GM23338 (cell line): Measurements from ENCODE around the gene FNDC3A. TPM values are rescaled to one million over a fixed set of nuclear protein-coding genes. Genes with fewer than 3 reads are reported as not detected.

ENCODE experiments used
- ATAC-seq: fragments of 200-7000 bp; cut with Tn5 transposase; 3 replicates; pipeline ENCODE4 v1.9.1; 2020
- DNase-seq: peaks from one replicate; pipeline ENCODE4 v3.0.0-alpha.2; 2015; ENCODE audit warnings: low spot score
- H2AFZ ChIP-seq: fragments of 200-600 bp; sonication (generic); 2 replicates; pipeline ENCODE4 v1.8.0; 2016; ENCODE audit warnings: antibody characterized with exemption, mild to moderate bottlenecking, moderate library complexity
- H3F3A ChIP-seq: fragments of 200-600 bp; sonication (generic); replicated peaks from 2 replicates; pipeline ENCODE4 v1.8.0; 2017; ENCODE audit warnings: antibody characterized with exemption, mixed run types, low read depth
- H3K27ac ChIP-seq: fragments of 200-600 bp; sonication (generic); 2 replicates; pipeline ENCODE4 v1.6.1; 2016; ENCODE audit warnings: low read depth
- H3K27me3 ChIP-seq: fragments of 200-600 bp; sonication (generic); 2 replicates; pipeline ENCODE4 v1.8.0; 2016; ENCODE audit warnings: mild to moderate bottlenecking, mixed run types, moderate library complexity; ENCODE audit not compliant: insufficient read depth
- H3K36me3 ChIP-seq: fragments of 200-600 bp; sonication (generic); 2 replicates; pipeline ENCODE4 v1.8.0; 2016; ENCODE audit warnings: mild to moderate bottlenecking; ENCODE audit not compliant: insufficient read depth
- H3K4me1 ChIP-seq: fragments of 200-600 bp; sonication (generic); 2 replicates; pipeline ENCODE4 v1.8.0; 2016; ENCODE audit warnings: mild to moderate bottlenecking, moderate library complexity; ENCODE audit not compliant: insufficient read depth
- H3K4me2 ChIP-seq: fragments of 200-600 bp; sonication (generic); 2 replicates; pipeline ENCODE4 v1.7.1; 2017; ENCODE audit warnings: mixed run types
- H3K4me3 ChIP-seq: fragments of 200-600 bp; sonication (generic); 2 replicates; pipeline ENCODE4 v1.6.1; 2016; ENCODE audit warnings: mixed run types
- H3K79me2 ChIP-seq: fragments of 200-600 bp; sonication (generic); replicated peaks from 2 replicates; pipeline ENCODE4 v1.8.0; 2017; ENCODE audit warnings: mild to moderate bottlenecking; ENCODE audit not compliant: insufficient read depth
- H3K9me2 ChIP-seq: fragments of 200-600 bp; sonication (generic); 2 replicates; pipeline ENCODE4 v1.8.0; 2017; ENCODE audit not compliant: insufficient read depth
- H4K20me1 ChIP-seq: fragments of 200-600 bp; sonication (generic); replicated peaks from 2 replicates; pipeline ENCODE4 v1.8.0; 2017; ENCODE audit warnings: mild to moderate bottlenecking; ENCODE audit not compliant: insufficient read depth
- H3K27ac Mint-ChIP-seq: 2 replicates; pipeline ENCODE4 v1.8.0; 2020; ENCODE audit warnings: inconsistent platforms, mild to moderate bottlenecking, moderate library complexity, mixed read lengths
- H3K27me3 Mint-ChIP-seq: 3 replicates; pipeline ENCODE4 v1.8.0; 2022; ENCODE audit warnings: low read depth, mild to moderate bottlenecking, moderate library complexity, mixed read lengths, inconsistent platforms; ENCODE audit not compliant: insufficient read depth, poor library complexity
- H3K36me3 Mint-ChIP-seq: 3 replicates; pipeline ENCODE4 v1.8.0; 2021; ENCODE audit warnings: low read depth, mild to moderate bottlenecking, inconsistent platforms, moderate library complexity, mixed read lengths
- H3K4me1 Mint-ChIP-seq: 3 replicates; pipeline ENCODE4 v1.8.0; 2020; ENCODE audit warnings: mild to moderate bottlenecking, inconsistent platforms, mixed read lengths
- H3K4me3 Mint-ChIP-seq: 3 replicates; pipeline ENCODE4 v1.8.0; 2021; ENCODE audit warnings: moderate library complexity, mild to moderate bottlenecking, inconsistent platforms, mixed read lengths
- H3K9me3 Mint-ChIP-seq: 3 replicates; pipeline ENCODE4 v1.8.0; 2020; ENCODE audit warnings: moderate library complexity, mild to moderate bottlenecking, inconsistent platforms, mixed read lengths
- CREB1 ChIP-seq: fragments of 250-450 bp; sonication (Bioruptor Pico); IDR thresholded peaks from 2 replicates; pipeline ENCODE4 v1.5.0; 2020; ENCODE audit warnings: low read depth, mild to moderate bottlenecking, moderate library complexity
- EZH2phosphoT487 ChIP-seq: fragments of 200-600 bp; sonication (generic); IDR thresholded peaks from one replicate; pipeline ENCODE4 v1.8.1; 2018; ENCODE audit warnings: antibody characterized with exemption; ENCODE audit not compliant: unreplicated experiment
- JUNB ChIP-seq: IDR thresholded peaks from one replicate; pipeline ENCODE4 v1.6.1; 2016; ENCODE audit warnings: antibody characterized with exemption; ENCODE audit not compliant: unreplicated experiment
- NANOG ChIP-seq: IDR thresholded peaks from 2 replicates; pipeline ENCODE4 v1.6.1; 2016; ENCODE audit warnings: antibody characterized with exemption, borderline replicate concordance
- STAT1 ChIP-seq: IDR thresholded peaks from one replicate; pipeline ENCODE4 v1.6.1; 2016; ENCODE audit warnings: antibody characterized with exemption; ENCODE audit not compliant: unreplicated experiment
- ZNF331 ChIP-seq: fragments of 250-450 bp; sonication (Bioruptor Pico); IDR thresholded peaks from 2 replicates; pipeline ENCODE4 v1.5.0; 2020; ENCODE audit warnings: low read depth, mild to moderate bottlenecking, moderate library complexity
- polyA plus RNA-seq: library from polyadenylated mRNA; unstranded; fragments of >200 nt; fragmentation: Nextera tagmentation; extraction: Ambion mirVana; gene quantifications from 2 replicates; pipeline ENCODE4 v1.2.1, GENCODE V29; 2016
- total RNA-seq: library from RNA; depleted of rRNA; stranded (reverse); fragments of >200 nt; shearing (Covaris generic); gene quantifications from 2 replicates; pipeline ENCODE4 v1.2.3, GENCODE V29; 2014
- TF ChIP-seq, protein P1 (sequence below), 2 experiments: fragments of 200-600 bp in 1 of 2; sonication (generic) in 1 of 2; conservative IDR thresholded peaks; 2 replicates each; pipeline versions ENCODE4 v1.5.1 to v1.6.1; 2016 to 2017; ENCODE audit warnings: antibody characterized with exemption in 2 of 2, low read depth in 2 of 2, mild to moderate bottlenecking in 2 of 2, moderate library complexity in 1 of 2
- TF ChIP-seq, protein P2 (sequence below): IDR thresholded peaks from one replicate; pipeline ENCODE4 v1.6.1; 2018; ENCODE audit warnings: antibody characterized with exemption; ENCODE audit not compliant: unreplicated experiment

Gene FNDC3A
- total and polyA plus RNA-seq, 2 experiments from 2014 or later, result 10.3 to 31.1 TPM

DNA sequence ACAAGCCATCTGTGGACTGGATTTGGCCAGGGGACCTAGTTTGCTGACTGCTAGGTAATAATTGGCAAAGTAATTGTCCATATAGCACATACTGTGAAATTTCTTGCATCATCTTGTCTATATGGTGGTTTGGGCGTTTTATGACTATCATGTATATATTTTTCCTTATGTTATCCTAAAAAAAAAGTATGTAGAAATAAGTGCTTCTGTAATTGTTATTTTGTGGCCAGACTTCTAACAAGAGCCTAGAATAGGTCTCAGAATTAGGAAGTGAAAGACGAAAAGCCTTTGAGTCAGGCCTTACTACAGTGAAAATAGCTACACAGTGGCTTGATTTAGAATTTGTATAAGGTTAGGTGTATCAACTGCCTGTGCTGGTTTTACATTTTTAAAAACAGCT, 4.2 kb downstream of the FNDC3A start:
- Histone ChIP-seq H3K4me3 (peak overlapping the region; percentile 81; the same call in 1 of the 2 replicates), H3K4me1 (peaks cover 48% of the 10 kb centered on the region), H2AFZ (no peak overlapping the region), H3K4me2 (peak overlapping the region; percentile 90), H3F3A (no peaks in the 10 kb centered on the region; the same call in 1 of the 2 replicates), H3K36me3 (no peaks in the 10 kb centered on the region), H3K27me3 (no peaks in the 10 kb centered on the region), H3K27ac (peak overlapping the region; percentile 77), H3K79me2 (peaks cover 79% of the 10 kb centered on the region), H4K20me1 (no peaks in the 10 kb centered on the region; the same call in 1 of the 2 replicates), H3K9me2 (no peaks in the 10 kb centered on the region)
- H3K9me3 Mint-ChIP-seq, result no peaks in the 10 kb centered on the region
- H3K27ac Mint-ChIP-seq, result peak overlapping the region; percentile 51; the same call in 1 of the 2 replicates
- no peaks in the 10 kb centered on the region; the same call in 2 of the 3 replicates for H3K36me3 Mint-ChIP-seq
- H3K4me1 Mint-ChIP-seq, result peaks cover 39% of the 10 kb centered on the region
- H3K27me3 Mint-ChIP-seq, result peaks cover 4% of the 10 kb centered on the region
- DNase-seq, result no peak
- peak overlapping the region; percentile 20; the same call in 1 of the 3 replicates for H3K4me3 Mint-ChIP-seq
- ATAC-seq, result no peak
- TF ChIP-seq, protein P1, sequence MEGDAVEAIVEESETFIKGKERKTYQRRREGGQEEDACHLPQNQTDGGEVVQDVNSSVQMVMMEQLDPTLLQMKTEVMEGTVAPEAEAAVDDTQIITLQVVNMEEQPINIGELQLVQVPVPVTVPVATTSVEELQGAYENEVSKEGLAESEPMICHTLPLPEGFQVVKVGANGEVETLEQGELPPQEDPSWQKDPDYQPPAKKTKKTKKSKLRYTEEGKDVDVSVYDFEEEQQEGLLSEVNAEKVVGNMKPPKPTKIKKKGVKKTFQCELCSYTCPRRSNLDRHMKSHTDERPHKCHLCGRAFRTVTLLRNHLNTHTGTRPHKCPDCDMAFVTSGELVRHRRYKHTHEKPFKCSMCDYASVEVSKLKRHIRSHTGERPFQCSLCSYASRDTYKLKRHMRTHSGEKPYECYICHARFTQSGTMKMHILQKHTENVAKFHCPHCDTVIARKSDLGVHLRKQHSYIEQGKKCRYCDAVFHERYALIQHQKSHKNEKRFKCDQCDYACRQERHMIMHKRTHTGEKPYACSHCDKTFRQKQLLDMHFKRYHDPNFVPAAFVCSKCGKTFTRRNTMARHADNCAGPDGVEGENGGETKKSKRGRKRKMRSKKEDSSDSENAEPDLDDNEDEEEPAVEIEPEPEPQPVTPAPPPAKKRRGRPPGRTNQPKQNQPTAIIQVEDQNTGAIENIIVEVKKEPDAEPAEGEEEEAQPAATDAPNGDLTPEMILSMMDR (conservative IDR thresholded peaks at IDR 0.05; ENCODE audit: low read depth in 2 of 2), result no peak
- no peak for TF ChIP-seq ZNF331 (CRISPR knock-in tag)
- no peak for TF ChIP-seq JUNB
- TF ChIP-seq, protein P2, sequence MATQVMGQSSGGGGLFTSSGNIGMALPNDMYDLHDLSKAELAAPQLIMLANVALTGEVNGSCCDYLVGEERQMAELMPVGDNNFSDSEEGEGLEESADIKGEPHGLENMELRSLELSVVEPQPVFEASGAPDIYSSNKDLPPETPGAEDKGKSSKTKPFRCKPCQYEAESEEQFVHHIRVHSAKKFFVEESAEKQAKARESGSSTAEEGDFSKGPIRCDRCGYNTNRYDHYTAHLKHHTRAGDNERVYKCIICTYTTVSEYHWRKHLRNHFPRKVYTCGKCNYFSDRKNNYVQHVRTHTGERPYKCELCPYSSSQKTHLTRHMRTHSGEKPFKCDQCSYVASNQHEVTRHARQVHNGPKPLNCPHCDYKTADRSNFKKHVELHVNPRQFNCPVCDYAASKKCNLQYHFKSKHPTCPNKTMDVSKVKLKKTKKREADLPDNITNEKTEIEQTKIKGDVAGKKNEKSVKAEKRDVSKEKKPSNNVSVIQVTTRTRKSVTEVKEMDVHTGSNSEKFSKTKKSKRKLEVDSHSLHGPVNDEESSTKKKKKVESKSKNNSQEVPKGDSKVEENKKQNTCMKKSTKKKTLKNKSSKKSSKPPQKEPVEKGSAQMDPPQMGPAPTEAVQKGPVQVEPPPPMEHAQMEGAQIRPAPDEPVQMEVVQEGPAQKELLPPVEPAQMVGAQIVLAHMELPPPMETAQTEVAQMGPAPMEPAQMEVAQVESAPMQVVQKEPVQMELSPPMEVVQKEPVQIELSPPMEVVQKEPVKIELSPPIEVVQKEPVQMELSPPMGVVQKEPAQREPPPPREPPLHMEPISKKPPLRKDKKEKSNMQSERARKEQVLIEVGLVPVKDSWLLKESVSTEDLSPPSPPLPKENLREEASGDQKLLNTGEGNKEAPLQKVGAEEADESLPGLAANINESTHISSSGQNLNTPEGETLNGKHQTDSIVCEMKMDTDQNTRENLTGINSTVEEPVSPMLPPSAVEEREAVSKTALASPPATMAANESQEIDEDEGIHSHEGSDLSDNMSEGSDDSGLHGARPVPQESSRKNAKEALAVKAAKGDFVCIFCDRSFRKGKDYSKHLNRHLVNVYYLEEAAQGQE, result no peak
- no peak for TF ChIP-seq STAT1
- no peak for TF ChIP-seq NANOG

DNA sequence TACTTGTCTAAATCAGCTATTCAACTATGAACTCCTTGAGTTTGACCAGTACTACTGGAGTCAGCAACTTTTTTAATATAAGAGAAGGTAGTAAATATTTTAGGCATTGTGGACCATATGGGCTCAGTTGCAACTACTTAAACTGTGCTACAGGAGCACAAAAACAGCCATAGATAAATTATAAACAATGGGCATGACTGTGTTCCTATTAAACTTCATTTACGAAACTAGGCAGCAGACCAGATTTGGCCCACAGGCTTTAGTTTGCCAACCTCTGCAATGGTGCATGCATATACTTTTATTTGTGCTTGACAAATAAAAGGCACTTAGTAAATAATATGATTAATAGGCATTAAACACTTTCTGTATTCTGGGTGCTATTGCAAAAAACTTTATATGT, 7.6 kb downstream of the FNDC3A start:
- Histone ChIP-seq H3K36me3 (no peaks in the 10 kb centered on the region), H3K79me2 (peaks cover 88% of the 10 kb centered on the region), H3K4me2 (no peak overlapping the region), H3K4me3 (no peak overlapping the region), H3F3A (no peaks in the 10 kb centered on the region), H3K27ac (no peak overlapping the region), H2AFZ (no peak overlapping the region), H3K9me2 (no peaks in the 10 kb centered on the region), H3K27me3 (no peaks in the 10 kb centered on the region), H4K20me1 (peaks cover 4% of the 10 kb centered on the region; the same call in 1 of the 2 replicates), H3K4me1 (peaks cover 36% of the 10 kb centered on the region)
- Mint-ChIP-seq H3K4me1 (peaks cover 37% of the 10 kb centered on the region), H3K9me3 (no peaks in the 10 kb centered on the region), H3K4me3 (no peak overlapping the region), H3K27me3 (no peaks in the 10 kb centered on the region), H3K36me3 (no peaks in the 10 kb centered on the region), H3K27ac (no peak overlapping the region)
- ATAC-seq (no peak), DNase-seq (no peak)
- TF ChIP-seq CREB1 (CRISPR knock-in tag), result no peak
- TF ChIP-seq EZH2phosphoT487, result no peak
- TF ChIP-seq, protein P1 (conservative IDR thresholded peaks at IDR 0.05; ENCODE audit: low read depth in 2 of 2), result no peak
- TF ChIP-seq ZNF331 (CRISPR knock-in tag), result no peak
